ENCODE data around the gene STAT3. TPM values are rescaled to one million over a fixed set of nuclear protein-coding genes. Genes with fewer than 3 reads are reported as not detected.

The STAT3 gene
- total RNA-seq, 1 experiment from 2014 or later, result 115 TPM

DNA sequence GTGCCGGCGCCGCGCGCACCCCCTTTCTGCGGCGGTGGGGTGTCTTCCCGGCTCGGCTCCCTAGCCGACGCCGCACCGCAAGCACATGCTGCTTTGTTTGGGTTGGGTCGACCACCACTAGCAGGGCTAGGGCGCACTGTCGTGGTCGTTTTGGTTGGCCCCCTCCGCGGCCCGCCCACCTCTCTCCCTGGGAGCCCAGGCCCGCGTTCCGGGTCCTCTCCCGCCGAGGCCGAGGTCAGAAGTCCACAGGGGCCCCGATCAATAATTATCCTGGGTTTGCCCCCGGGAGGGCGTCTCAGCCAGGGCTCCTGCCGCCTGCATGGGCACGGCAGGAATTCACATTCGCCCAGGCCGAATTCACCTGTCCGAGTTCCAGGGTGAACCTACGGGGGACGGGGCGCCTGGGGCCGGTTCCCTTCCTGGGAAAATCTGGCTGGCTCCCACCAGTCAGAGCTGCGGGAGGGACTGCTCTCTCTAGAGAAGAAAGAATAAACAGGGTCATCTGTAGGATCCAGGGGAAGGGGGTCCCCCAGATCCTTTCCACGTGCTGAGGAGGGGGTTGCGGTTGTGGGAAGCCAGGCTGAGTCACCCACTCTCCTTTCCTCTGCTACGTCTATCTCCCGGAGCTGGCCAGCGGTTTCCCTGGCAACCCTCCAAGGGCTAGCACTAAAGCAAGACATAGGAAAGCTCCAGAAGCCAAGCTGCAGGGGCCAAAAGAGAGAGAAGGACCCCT is 111.5 kb downstream of the STAT3 start:
- TF ChIP-seq, protein P1, sequence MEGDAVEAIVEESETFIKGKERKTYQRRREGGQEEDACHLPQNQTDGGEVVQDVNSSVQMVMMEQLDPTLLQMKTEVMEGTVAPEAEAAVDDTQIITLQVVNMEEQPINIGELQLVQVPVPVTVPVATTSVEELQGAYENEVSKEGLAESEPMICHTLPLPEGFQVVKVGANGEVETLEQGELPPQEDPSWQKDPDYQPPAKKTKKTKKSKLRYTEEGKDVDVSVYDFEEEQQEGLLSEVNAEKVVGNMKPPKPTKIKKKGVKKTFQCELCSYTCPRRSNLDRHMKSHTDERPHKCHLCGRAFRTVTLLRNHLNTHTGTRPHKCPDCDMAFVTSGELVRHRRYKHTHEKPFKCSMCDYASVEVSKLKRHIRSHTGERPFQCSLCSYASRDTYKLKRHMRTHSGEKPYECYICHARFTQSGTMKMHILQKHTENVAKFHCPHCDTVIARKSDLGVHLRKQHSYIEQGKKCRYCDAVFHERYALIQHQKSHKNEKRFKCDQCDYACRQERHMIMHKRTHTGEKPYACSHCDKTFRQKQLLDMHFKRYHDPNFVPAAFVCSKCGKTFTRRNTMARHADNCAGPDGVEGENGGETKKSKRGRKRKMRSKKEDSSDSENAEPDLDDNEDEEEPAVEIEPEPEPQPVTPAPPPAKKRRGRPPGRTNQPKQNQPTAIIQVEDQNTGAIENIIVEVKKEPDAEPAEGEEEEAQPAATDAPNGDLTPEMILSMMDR (IDR thresholded peaks at IDR 0.05; ENCODE audit: unreplicated experiment), result no peak
- peak; percentile 82 for DNase-seq (ENCODE audit: unreplicated experiment)

DNA sequence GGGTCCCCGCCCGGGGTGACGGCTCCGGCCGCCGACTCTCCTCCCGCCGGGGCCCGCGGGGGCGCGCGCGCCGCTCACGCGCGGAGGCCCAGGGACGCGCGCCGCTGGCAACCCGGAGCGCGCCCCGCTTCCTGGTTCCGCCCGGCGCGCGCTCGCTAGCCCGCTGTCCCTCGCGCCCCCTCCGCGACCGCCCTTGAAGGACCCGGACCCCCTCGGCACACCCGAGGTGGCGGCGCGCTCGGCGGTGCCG is 112.0 kb downstream of the STAT3 start, which contains the start of gene STAT5B:
TSS of gene STAT5B (minus strand) at position 33 of the 250 bp plus-strand sequence. CDS start 44,264 bp downstream, outside the sequence.
- peak within 1 kb of the TSS; percentile 89 for H3K27ac Mint-ChIP-seq (ENCODE audit: low read depth, unreplicated experiment)
- H3K36me3 Mint-ChIP-seq (ENCODE audit: insufficient read depth, unreplicated experiment), result no peaks in the 10 kb centered on the region
- H3K4me1 Mint-ChIP-seq (ENCODE audit: insufficient read depth, unreplicated experiment), result peaks cover 37% of the 10 kb centered on the region
- BruUV-seq (replicated peaks), result no TSS peak
- peak; percentile 57 for DNase-seq (ENCODE audit: unreplicated experiment)
- intact Hi-C loops (cut with micrococcal nuclease), result no loop called here
- ChIA-PET POLR2A (interaction anchor here (0.5 to 3.2 kb wide), 11 partner anchors 9 to 1457 kb away, joined by 3 to 19 read pairs (median 4); partner anchors contain the start of genes DNAJC7, GHDC, STAT3 and STAT5A), CTCF (no interaction called here)
- H3K9me3 Mint-ChIP-seq (ENCODE audit: unreplicated experiment), result no peaks in the 10 kb centered on the region
- no peaks in the 10 kb centered on the region for H3K27me3 Mint-ChIP-seq (ENCODE audit: insufficient read depth, unreplicated experiment)
- peak within 1 kb of the TSS; percentile 84 for H3K4me3 Mint-ChIP-seq (ENCODE audit: unreplicated experiment)
- TF ChIP-seq, protein P1 (IDR thresholded peaks at IDR 0.05; ENCODE audit: unreplicated experiment), result no peak

More for the DNA sequence above, 111.5 kb downstream of the STAT3 start:
- ChIA-PET CTCF (interaction anchor here (0.6 to 1.4 kb wide), 3 partner anchors 10 to 37 kb away, joined by 3 to 4 read pairs (median 3); no protein-coding TSS in a partner anchor), POLR2A (interaction anchor here (0.5 to 3.2 kb wide), 15 partner anchors 9 to 497 kb away, joined by 3 to 19 read pairs (median 4); partner anchors contain the start of genes CAVIN1, DNAJC7, GHDC and STAT3)
- Mint-ChIP-seq H3K36me3 (ENCODE audit: insufficient read depth, unreplicated experiment) (no peaks in the 10 kb centered on the region), H3K9me3 (ENCODE audit: unreplicated experiment) (no peaks in the 10 kb centered on the region), H3K27ac (ENCODE audit: low read depth, unreplicated experiment) (peak overlapping the region; percentile 89), H3K27me3 (ENCODE audit: insufficient read depth, unreplicated experiment) (no peaks in the 10 kb centered on the region), H3K4me3 (ENCODE audit: unreplicated experiment) (peak overlapping the region; percentile 84), H3K4me1 (ENCODE audit: insufficient read depth, unreplicated experiment) (peaks cover 37% of the 10 kb centered on the region)
- intact Hi-C loops (cut with micrococcal nuclease), result no loop called here
- TSS peak; percentile 82 for BruUV-seq (replicated peaks)

DNA sequence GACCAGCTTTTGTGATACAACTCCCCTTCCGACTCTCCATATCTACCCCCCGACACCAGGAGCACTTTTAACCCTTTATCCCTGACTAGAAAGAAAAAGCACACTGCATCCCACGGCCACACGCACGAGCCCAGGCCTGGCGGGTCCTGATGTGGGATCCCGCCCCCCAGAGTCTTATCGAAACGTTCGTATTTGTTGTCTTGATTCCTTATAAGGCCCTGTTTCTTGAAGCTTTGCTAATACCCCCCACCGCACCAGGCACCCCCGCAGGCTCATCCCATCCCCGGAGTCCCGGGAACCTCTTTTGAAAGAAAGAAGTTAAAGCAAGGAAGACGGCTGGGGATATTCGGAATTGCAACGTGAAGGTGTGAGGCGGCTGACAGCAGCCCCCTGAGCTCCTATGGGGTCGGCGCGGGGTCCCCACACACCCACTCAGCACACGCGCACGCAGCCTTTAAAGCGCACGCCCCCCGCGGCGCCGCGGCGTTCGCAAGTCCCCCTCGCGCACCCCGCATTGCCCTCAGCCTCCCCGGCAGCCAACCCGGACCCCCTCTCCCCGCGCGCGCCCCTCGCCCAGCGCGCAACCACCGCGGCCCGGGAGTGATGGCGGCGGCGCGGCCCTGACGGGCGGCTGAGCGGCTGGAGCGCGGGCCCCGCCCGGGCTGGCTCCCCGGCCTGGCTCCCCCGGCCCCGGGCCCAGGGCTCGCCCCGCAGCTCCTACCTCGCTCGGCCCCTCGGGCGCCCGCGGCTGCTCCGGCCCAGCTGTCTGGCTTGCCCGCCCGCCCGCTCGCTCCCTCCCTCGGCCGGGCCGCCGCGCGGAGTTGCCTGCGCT is 112.5 kb downstream of the STAT3 start:
- Mint-ChIP-seq H3K4me3 (ENCODE audit: unreplicated experiment) (peak overlapping the region; percentile 84), H3K27ac (ENCODE audit: low read depth, unreplicated experiment) (peak overlapping the region; percentile 52), H3K4me1 (ENCODE audit: insufficient read depth, unreplicated experiment) (peaks cover 37% of the 10 kb centered on the region), H3K36me3 (ENCODE audit: insufficient read depth, unreplicated experiment) (no peaks in the 10 kb centered on the region), H3K9me3 (ENCODE audit: unreplicated experiment) (no peaks in the 10 kb centered on the region), H3K27me3 (ENCODE audit: insufficient read depth, unreplicated experiment) (no peaks in the 10 kb centered on the region)
- CTCF ChIA-PET, result interaction anchor here (0.7 kb wide), 2 partner anchors 108 to 184 kb away, joined by 3 to 4 read pairs; no protein-coding TSS in a partner anchor
- intact Hi-C loops (cut with micrococcal nuclease), result no loop called here
- POLR2A ChIA-PET, result interaction anchor here (0.5 to 3.2 kb wide), 22 partner anchors 8 to 1457 kb away, joined by 3 to 19 read pairs (median 4); partner anchors contain the start of genes CAVIN1, CNP, DNAJC7 and GHDC
- no TSS peak for BruUV-seq (replicated peaks)
- TF ChIP-seq, protein P1 (IDR thresholded peaks at IDR 0.05; ENCODE audit: unreplicated experiment), result no peak
- no peak for DNase-seq (ENCODE audit: unreplicated experiment)

Measured in MCF 10A (cell line).